Measurements from ENCODE around the gene WDFY2. TPM values are rescaled to one million over a fixed set of nuclear protein-coding genes. Genes with fewer than 3 reads are reported as not detected.

The WDFY2 gene
- total and polyA plus RNA-seq, 2 of the 13 experiments (the other 11 are each of a cell fraction or from before 2014, with no cell fraction given): 22.6 to 27.0 TPM

DNA sequence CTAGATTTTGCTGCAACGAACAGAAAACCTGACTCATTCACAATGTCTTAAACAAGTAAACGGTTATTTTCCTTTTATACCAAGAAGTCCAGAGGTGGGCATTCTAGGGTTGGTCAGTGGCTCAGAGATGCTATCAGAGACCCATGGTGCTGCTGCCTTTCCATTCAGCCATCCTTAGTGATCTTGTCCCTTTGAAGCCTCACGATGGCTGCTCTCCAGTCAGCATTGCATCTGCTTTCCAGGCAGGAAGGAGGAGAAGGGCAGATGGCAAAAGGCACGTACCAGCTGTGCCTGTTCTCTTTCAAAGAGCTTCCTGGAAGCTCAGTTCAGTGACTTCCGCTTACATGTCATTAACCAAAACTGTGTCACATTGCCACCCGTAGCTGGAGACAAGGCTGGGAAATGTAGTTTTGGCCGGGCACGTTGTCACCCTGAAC is 30.1 kb downstream of the WDFY2 start:
- 94% methylated on average over 8 of the region's 8 CpGs for WGBS (ENCODE audit: low lambda C conversion rate)
- in situ Hi-C loops (cut with HindIII; ENCODE audit: extremely low pct_ligation_motif_present, low pct_unique_long_range_greater_than_20kb) (no loop called here), intact Hi-C loops (cut with micrococcal nuclease; ENCODE audit: unreplicated experiment) (no loop called here)
- H3K9me3 ChIP-seq (ENCODE audit: low read length): no peaks in the 10 kb centered on the region
- ATAC-seq (no peak), FAIRE-seq (no peak), DNase-seq (ENCODE audit: low spot score) (no peak)
- peaks cover 90% of the 10 kb centered on the region for H3K79me2 ChIP-seq (ENCODE audit: insufficient read depth, low read length)
- TF ChIP-seq HIVEP1 (CRISPR knock-in tag; IDR thresholded peaks at IDR 0.05): no peak
- no peak for TF ChIP-seq ZNF768 (CRISPR knock-in tag; IDR thresholded peaks at IDR 0.05)
- peak; percentile 55 for TF ChIP-seq RBM22 (optimal IDR thresholded peaks at IDR 0.05; ENCODE audit: low read length)
- H3K4me2 ChIP-seq (ENCODE audit: low read depth, low read length): no peak overlapping the region
- H3K9ac ChIP-seq (ENCODE audit: insufficient read depth, low read depth, low read length): no peak overlapping the region
- H3K27ac ChIP-seq (ENCODE audit: extremely low read length, insufficient read depth, low read length): no peak overlapping the region
- H3K4me3 ChIP-seq (replicated peaks in 1 of 3; ENCODE audit: insufficient read depth in 1 of 3, low read depth in 2 of 3, low read length in 3 of 3): no peak overlapping the region
- peaks cover 20% of the 10 kb centered on the region for H3K4me1 ChIP-seq (ENCODE audit: insufficient read depth, low read length)
- ChIA-PET CTCF (ENCODE audit: low intra/inter-chr PET ratio, low total read pairs) (no interaction called here), POLR2A (interaction anchor here (0.7 to 1.5 kb wide), 2 partner anchors 23 to 161 kb away, joined by 3 to 4 read pairs; no protein-coding TSS in a partner anchor)
- peaks cover 2 to 12% of the 10 kb centered on the region in 2 experiments; a peak in 4 of 5 replicates for H3K36me3 ChIP-seq (replicated peaks in 1 of 2; ENCODE audit: control insufficient read depth in 1 of 2, insufficient read depth in 2 of 2, low read length in 2 of 2)
- H4K20me1 ChIP-seq (ENCODE audit: insufficient read depth, low read length): no peaks in the 10 kb centered on the region
- H2AFZ ChIP-seq (ENCODE audit: low read length): no peak overlapping the region
- no peaks in the 10 kb centered on the region for H3K27me3 ChIP-seq (ENCODE audit: control insufficient read depth in 1 of 2, insufficient read depth in 2 of 2, low read length in 2 of 2)
- no TSS peak for BruUV-seq (replicated peaks)

DNA sequence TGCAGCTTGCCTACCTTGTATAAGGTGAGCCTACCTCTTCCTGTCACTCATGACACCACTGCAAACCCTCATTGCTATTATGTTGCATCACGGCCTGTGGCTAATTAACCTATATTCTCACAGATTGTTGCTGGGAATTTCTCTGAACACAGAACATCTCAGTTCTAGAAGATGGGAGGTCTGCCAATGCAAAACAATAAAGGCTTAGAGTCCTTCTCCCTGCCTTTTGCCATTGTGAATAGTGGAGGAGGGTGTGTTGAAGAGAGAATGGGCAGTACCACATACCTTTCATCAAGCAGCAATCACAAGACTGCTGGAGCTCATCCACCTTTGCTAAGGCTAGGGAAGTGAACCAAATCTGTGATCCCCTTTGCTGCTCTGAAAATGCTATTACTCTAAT is 34.4 kb downstream of the WDFY2 start:
- H3K36me3 ChIP-seq (replicated peaks in 1 of 2; ENCODE audit: control insufficient read depth in 1 of 2, insufficient read depth in 2 of 2, low read length in 2 of 2): peaks cover 4 to 5% of the 10 kb centered on the region in 2 experiments; a peak in 4 of 5 replicates
- DNase-seq (ENCODE audit: low spot score) (no peak), ATAC-seq (no peak), FAIRE-seq (no peak)
- H3K4me1 ChIP-seq (ENCODE audit: insufficient read depth, low read length): peaks cover 57% of the 10 kb centered on the region
- intact Hi-C loops (cut with micrococcal nuclease; ENCODE audit: unreplicated experiment): no loop called here
- H3K9ac ChIP-seq (ENCODE audit: insufficient read depth, low read depth, low read length): no peak overlapping the region
- H3K4me2 ChIP-seq (ENCODE audit: low read depth, low read length): no peak overlapping the region
- POLR2A ChIA-PET: no interaction called here
- BruUV-seq (replicated peaks): no TSS peak
- H3K27me3 ChIP-seq (ENCODE audit: control insufficient read depth in 1 of 2, insufficient read depth in 2 of 2, low read length in 2 of 2): no peaks in the 10 kb centered on the region
- WGBS (ENCODE audit: low lambda C conversion rate): 92% methylated on average over 1 of the region's 1 CpG
- no peak overlapping the region for H3K27ac ChIP-seq (ENCODE audit: extremely low read length, insufficient read depth, low read length)
- peaks cover 76% of the 10 kb centered on the region for H3K79me2 ChIP-seq (ENCODE audit: insufficient read depth, low read length)
- no peaks in the 10 kb centered on the region for H4K20me1 ChIP-seq (ENCODE audit: insufficient read depth, low read length)
- H2AFZ ChIP-seq (ENCODE audit: low read length): no peak overlapping the region
- TF ChIP-seq EZH2 (conservative IDR thresholded peaks at IDR 0.05; ENCODE audit: low read depth, low read length) (no peak), SMARCE1 (IDR thresholded peaks at IDR 0.05; ENCODE audit: borderline replicate concordance) (no peak), PCBP1 (IDR thresholded peaks at IDR 0.05; ENCODE audit: borderline replicate concordance, low read depth, low read length) (no peak), FOSL2 (CRISPR knock-in tag; IDR thresholded peaks at IDR 0.05) (no peak), KLF16 (CRISPR knock-in tag; IDR thresholded peaks at IDR 0.05) (no peak), PPARG (CRISPR knock-in tag; conservative IDR thresholded peaks at IDR 0.05) (no peak), ZBTB1 (CRISPR knock-in tag; IDR thresholded peaks at IDR 0.05; ENCODE audit: borderline replicate concordance) (no peak), ZNF772 (CRISPR knock-in tag; IDR thresholded peaks at IDR 0.05) (no peak)
- TF ChIP-seq, protein P1, sequence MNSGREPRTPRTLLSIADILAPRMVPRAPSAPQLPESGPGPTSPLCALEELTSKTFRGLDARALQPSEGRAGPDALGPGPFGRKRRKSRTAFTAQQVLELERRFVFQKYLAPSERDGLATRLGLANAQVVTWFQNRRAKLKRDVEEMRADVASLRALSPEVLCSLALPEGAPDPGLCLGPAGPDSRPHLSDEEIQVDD (CRISPR knock-in tag; IDR thresholded peaks at IDR 0.05; ENCODE audit: borderline replicate concordance): no peak
- in situ Hi-C loops (cut with HindIII; ENCODE audit: extremely low pct_ligation_motif_present, low pct_unique_long_range_greater_than_20kb): no loop called here
- H3K4me3 ChIP-seq (replicated peaks in 1 of 3; ENCODE audit: insufficient read depth in 1 of 3, low read depth in 2 of 3, low read length in 3 of 3): no peak overlapping the region
- CTCF ChIA-PET (ENCODE audit: low intra/inter-chr PET ratio, low total read pairs): no interaction called here
- H3K9me3 ChIP-seq (ENCODE audit: low read length): no peaks in the 10 kb centered on the region

All from HepG2 (cell line).